GM15510 (cell line): ENCODE data around the gene LYRM4.

Experiments
- POLR2A ChIP-seq: IDR thresholded peaks from 3 replicates; pipeline ENCODE4 v1.6.1; 2011; ENCODE audit warnings: borderline replicate concordance; ENCODE audit not compliant: insufficient read length; ENCODE audit errors: extremely low read depth

Gene LYRM4

DNA sequence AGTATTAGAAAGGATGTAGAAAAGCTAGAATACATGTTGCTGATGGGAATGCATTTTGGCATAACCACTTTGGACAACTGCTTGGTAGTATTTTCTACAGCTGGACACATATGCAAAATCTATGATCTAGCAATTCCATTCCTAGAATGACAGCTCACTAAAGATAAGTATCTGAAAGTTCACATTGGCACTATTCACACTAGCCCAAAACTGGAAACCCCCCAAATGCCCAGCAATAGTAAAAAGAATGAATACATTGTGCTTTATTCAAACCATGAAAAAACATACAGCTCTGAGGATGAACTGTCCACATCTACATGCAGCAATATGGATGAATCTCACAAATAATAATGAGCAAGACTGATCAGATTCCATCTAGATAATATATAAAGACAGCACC is 96.7 kb downstream of the LYRM4 start:
- no peak for TF ChIP-seq POLR2A

DNA sequence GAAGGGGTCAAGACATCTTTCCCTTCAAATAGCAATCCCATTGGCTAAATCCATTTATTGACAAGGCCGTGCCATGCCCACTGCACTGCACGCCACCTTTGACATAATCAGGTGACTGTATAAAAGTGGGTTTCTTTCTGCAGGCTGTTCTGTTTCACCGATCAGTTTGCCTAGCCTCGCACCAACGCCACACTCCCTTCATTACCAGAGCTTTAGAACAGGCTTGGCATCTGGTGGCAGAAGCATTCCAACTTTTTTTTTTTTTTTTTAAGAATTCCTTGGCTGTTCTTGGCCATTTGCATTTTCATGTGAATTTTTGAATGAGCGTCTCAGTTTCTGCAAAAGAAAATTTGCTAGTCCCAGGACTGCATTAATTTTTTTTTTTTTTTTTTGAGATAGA is 97.5 kb downstream of the LYRM4 start:
- TF ChIP-seq POLR2A, result no peak

DNA sequence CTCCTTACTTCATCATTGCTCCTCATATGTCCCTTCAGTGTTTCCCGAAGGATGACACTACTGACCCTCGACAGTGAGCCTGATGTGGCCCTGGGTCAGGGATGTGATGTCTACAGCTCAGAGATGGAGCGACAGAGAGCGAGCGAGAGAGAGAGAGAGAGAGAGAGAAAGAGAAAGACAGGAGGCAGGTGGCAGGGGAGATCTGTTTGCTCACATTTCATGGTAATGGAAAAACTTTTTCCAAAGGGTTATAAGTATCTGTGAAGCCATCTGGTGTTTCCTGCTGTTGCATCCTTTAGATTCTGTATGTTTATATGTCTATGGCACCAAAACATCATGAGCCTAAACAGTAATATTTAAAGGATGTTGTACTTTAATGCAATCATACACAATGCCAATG is 98.4 kb downstream of the LYRM4 start:
- no peak for TF ChIP-seq POLR2A

DNA sequence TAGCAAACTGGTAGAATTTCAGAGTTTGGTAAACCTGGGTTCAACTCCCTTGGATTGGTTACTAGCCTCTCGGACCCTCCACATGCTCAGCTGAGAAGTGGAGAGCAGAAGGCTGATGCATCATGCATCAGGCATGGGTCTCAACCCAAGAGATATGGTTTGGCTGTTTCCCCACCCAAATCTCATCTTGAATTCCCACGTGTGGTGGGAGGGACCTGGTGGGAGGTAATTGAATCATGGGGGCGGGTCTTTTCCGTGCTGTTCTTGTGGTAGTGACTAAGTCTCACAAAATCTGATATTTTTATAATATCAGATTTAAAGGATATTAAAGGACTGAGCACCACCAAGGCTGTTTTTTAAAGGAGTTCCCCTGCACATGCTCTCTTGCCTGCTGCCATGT is 100.5 kb downstream of the LYRM4 start:
- TF ChIP-seq POLR2A, result no peak

GRCh38 chr6:5159162-5159561 is 101.6 kb downstream of the LYRM4 start:
- no peak for TF ChIP-seq POLR2A

DNA sequence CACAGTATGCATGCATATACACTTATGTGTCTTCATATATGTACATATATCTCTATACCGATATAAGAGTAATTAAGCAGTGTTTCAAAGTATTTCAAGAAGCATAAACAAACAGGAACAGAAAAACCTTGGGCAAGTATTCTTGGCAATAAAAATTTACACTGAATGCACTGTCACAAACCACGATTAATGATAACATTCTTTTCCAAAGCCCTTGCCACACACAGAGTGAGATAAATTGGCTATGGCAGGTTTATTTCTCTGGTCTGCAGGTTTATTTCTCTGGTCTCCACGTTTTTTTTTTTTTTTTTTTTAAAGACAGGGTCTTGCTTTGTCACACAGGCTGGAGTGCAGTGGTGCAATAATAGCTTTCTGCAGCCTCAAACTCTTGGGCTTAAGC is 102.6 kb downstream of the LYRM4 start:
- no peak for TF ChIP-seq POLR2A

- TF ChIP-seq POLR2A, result no peak
Observed at GRCh38 chr6:5157621-5158138, 103.1 kb downstream of the LYRM4 start.

GRCh38 chr6:5156627-5157026 is 104.1 kb downstream of the LYRM4 start:
- no peak for TF ChIP-seq POLR2A

- no peak for TF ChIP-seq POLR2A
Observed at GRCh38 chr6:5155906-5156305, 104.8 kb downstream of the LYRM4 start.

GRCh38 chr6:5153186-5153585 is 107.6 kb downstream of the LYRM4 start:
- TF ChIP-seq POLR2A, result no peak

GRCh38 chr6:5152460-5152859 is 108.3 kb downstream of the LYRM4 start:
- no peak for TF ChIP-seq POLR2A

- TF ChIP-seq POLR2A, result no peak
Observed at GRCh38 chr6:5151955-5152401, 108.8 kb downstream of the LYRM4 start.

DNA sequence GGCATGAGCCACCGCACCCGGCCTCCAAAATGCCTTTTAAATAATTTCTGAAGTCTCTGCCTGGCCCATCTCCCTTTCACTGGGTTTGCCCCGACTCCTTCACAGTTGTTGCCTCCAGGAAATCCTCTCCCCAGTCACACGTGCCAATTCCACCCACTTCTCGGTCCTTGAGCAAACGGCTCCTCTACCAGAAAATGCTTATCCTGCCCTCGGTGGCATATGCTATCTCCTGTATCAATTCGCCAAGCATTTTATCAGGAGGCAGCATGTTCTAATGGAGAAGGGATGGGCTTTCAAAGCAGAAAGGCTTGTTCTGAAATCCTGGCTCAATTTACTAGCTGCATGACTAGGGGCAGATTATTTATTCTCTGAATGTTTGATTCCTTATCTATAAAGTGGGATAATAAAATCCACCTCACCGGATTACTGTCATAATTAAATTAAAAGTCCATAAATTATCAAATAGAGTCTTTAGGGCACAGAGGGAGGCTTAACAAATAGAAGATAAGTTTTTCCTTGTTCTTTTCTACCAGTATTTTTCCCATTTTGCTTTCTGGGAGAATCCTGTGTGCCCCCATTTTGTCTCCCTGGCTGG is 109.3 kb downstream of the LYRM4 start:
- no peak for TF ChIP-seq POLR2A

- no peak for TF ChIP-seq POLR2A
Observed at GRCh38 chr6:5150551-5151075, 110.1 kb downstream of the LYRM4 start.

DNA sequence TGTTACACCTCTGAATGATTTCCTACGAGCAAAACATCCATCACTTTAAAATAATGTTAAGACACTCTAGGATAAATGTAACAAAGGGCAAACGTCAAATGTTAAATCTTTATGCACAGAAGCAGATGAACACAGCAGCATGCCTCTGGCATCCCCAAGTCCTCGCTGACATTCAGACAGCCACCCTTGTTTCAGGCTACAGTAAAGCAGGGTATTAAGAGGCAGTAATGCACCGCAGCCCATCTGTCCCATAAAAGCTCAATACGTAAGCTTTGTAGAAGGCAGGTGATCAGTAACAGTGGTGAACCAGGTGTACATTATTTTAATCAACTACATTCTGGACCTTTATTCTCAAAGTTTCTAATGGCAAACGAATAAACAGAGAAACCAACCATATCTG is 110.9 kb downstream of the LYRM4 start:
- no peak for TF ChIP-seq POLR2A

DNA sequence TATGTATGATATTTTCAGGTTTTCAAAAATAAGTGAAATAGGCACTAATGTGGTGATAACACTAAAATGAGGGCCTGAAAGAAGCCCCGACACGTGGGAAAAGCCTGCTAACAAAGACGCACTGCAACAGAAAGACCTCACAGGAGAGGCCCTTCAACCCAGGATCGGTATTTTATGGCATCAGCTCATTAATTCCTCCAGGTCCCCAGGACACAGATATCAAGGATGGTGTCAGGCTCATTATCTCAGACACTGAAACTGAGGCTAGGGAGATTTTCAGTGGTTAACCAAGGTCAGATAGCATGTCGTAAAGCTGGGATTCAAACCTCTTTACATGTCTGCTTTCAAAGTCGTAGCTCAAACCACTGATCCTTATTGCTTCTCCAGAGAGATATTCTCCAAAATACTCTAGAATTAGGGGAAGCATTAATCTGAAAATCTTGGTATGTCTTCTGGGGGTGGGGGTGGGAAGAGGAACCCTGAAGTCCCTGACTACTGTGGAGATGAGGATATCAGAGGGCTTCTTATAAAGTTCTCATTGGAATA is 111.5 kb downstream of the LYRM4 start:
- TF ChIP-seq POLR2A, result no peak
